ENCODE results near the gene ABRACL. TPM values are rescaled to one million over a fixed set of nuclear protein-coding genes. Genes with fewer than 3 reads are reported as not detected.

ABRACL gene
- total and polyA plus RNA-seq, 2 experiments from 2014 or later, result 134 to 516 TPM

DNA sequence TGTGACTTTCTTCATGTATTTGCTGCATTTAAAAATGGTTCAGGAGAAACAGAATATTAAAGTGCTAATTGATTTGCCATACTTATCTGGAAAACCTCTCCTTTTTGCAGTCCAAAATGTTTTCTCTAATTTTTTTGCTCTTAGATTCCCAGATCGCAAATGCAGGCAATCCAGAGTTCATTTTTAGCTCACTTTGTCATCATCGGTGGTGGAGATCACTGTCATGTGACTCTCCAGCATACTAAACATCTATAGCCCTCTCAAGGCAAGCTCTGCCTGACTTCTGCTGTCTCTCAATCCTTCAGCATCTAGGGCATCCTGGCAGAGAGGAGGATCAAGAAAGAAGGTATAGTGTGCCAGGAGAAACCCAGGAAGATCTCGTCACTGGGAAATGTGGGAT is 24.8 kb downstream of the ABRACL start:
- Mint-ChIP-seq H3K4me3 (no peak overlapping the region), H3K4me1 (no peaks in the 10 kb centered on the region), H3K27ac (no peak overlapping the region), H3K9me3 (no peaks in the 10 kb centered on the region), H3K36me3 (ENCODE audit: low read depth) (no peaks in the 10 kb centered on the region), H3K27me3 (ENCODE audit: insufficient read depth, low read depth, poor library complexity) (no peaks in the 10 kb centered on the region)
- no peak for DNase-seq (ENCODE audit: low spot score)
- Histone ChIP-seq H4K20me1 (replicated peaks; ENCODE audit: insufficient read depth) (no peaks in the 10 kb centered on the region), H3K4me3 (no peak overlapping the region), H3K27ac (ENCODE audit: low read depth) (no peak overlapping the region), H3F3A (replicated peaks; ENCODE audit: low read depth) (no peaks in the 10 kb centered on the region), H3K4me1 (ENCODE audit: insufficient read depth) (no peaks in the 10 kb centered on the region), H3K4me2 (no peak overlapping the region), H2AFZ (no peak overlapping the region), H3K27me3 (ENCODE audit: insufficient read depth) (no peaks in the 10 kb centered on the region), H3K36me3 (ENCODE audit: insufficient read depth) (no peaks in the 10 kb centered on the region), H3K9me2 (ENCODE audit: insufficient read depth) (no peaks in the 10 kb centered on the region), H3K79me2 (replicated peaks; ENCODE audit: insufficient read depth) (no peaks in the 10 kb centered on the region)
- no peak for ATAC-seq
- TF ChIP-seq ZNF114 (CRISPR knock-in tag; IDR thresholded peaks at IDR 0.05) (no peak), POLR2AphosphoS5 (IDR thresholded peaks at IDR 0.05; ENCODE audit: low read depth) (no peak)

DNA sequence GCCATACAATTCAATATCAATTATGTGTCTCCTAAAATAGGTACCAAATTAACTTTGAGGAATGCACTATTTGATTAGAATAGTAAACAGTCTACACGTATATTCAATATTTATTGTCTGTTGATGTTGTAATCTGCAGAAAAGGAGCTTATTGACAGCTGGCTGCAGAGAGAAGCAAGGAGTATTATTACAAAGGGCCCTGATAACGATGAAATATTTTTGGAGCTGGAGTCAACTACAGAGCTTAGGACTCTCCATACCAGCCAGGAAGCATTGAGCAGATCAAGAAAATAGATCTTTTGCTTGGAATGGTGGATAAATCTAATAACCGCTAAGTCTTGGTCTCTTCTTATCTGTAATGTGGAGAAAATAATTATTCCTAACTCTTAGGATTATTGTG is 25.5 kb downstream of the ABRACL start:
- Histone ChIP-seq H3K27me3 (ENCODE audit: insufficient read depth) (no peaks in the 10 kb centered on the region), H2AFZ (no peak overlapping the region), H3K4me2 (no peak overlapping the region), H3K4me3 (no peak overlapping the region), H3K79me2 (replicated peaks; ENCODE audit: insufficient read depth) (no peaks in the 10 kb centered on the region), H3F3A (replicated peaks; ENCODE audit: low read depth) (no peaks in the 10 kb centered on the region), H3K36me3 (ENCODE audit: insufficient read depth) (no peaks in the 10 kb centered on the region), H3K9me2 (ENCODE audit: insufficient read depth) (no peaks in the 10 kb centered on the region), H3K27ac (ENCODE audit: low read depth) (no peak overlapping the region), H4K20me1 (replicated peaks; ENCODE audit: insufficient read depth) (no peaks in the 10 kb centered on the region), H3K4me1 (ENCODE audit: insufficient read depth) (no peaks in the 10 kb centered on the region)
- no peak for ATAC-seq
- DNase-seq (ENCODE audit: low spot score), result no peak
- Mint-ChIP-seq H3K27ac (no peak overlapping the region), H3K36me3 (ENCODE audit: low read depth) (no peaks in the 10 kb centered on the region), H3K4me3 (no peak overlapping the region), H3K4me1 (no peaks in the 10 kb centered on the region), H3K9me3 (no peaks in the 10 kb centered on the region), H3K27me3 (ENCODE audit: insufficient read depth, low read depth, poor library complexity) (no peaks in the 10 kb centered on the region)
- TF ChIP-seq NANOG (IDR thresholded peaks at IDR 0.05; ENCODE audit: borderline replicate concordance) (no peak), ZNF331 (CRISPR knock-in tag; IDR thresholded peaks at IDR 0.05; ENCODE audit: low read depth) (no peak), CREB1 (CRISPR knock-in tag; IDR thresholded peaks at IDR 0.05; ENCODE audit: low read depth) (no peak), JUNB (IDR thresholded peaks at IDR 0.05; ENCODE audit: unreplicated experiment) (no peak), STAT1 (IDR thresholded peaks at IDR 0.05; ENCODE audit: unreplicated experiment) (no peak)

GRCh38 chr6:139055709-139056108 is 27.2 kb downstream of the ABRACL start:
- DNase-seq (ENCODE audit: low spot score) (no peak), ATAC-seq (no peak)
- Histone ChIP-seq H3K9me2 (ENCODE audit: insufficient read depth) (no peaks in the 10 kb centered on the region), H3F3A (replicated peaks; ENCODE audit: low read depth) (no peaks in the 10 kb centered on the region), H3K27me3 (ENCODE audit: insufficient read depth) (no peaks in the 10 kb centered on the region), H3K4me1 (ENCODE audit: insufficient read depth) (no peaks in the 10 kb centered on the region), H4K20me1 (replicated peaks; ENCODE audit: insufficient read depth) (no peaks in the 10 kb centered on the region), H3K36me3 (ENCODE audit: insufficient read depth) (no peaks in the 10 kb centered on the region), H2AFZ (no peak overlapping the region), H3K27ac (ENCODE audit: low read depth) (no peak overlapping the region), H3K4me3 (no peak overlapping the region), H3K79me2 (replicated peaks; ENCODE audit: insufficient read depth) (no peaks in the 10 kb centered on the region), H3K4me2 (no peak overlapping the region)
- no peaks in the 10 kb centered on the region for H3K4me1 Mint-ChIP-seq
- no peaks in the 10 kb centered on the region for H3K9me3 Mint-ChIP-seq
- H3K27ac Mint-ChIP-seq, result no peak overlapping the region
- no peaks in the 10 kb centered on the region for H3K27me3 Mint-ChIP-seq (ENCODE audit: insufficient read depth, low read depth, poor library complexity)
- H3K36me3 Mint-ChIP-seq (ENCODE audit: low read depth), result no peaks in the 10 kb centered on the region
- no peak overlapping the region for H3K4me3 Mint-ChIP-seq
- TF ChIP-seq EZH2 (IDR thresholded peaks at IDR 0.05; ENCODE audit: low read depth, unreplicated experiment) (no peak), ZNF462 (CRISPR knock-in tag; IDR thresholded peaks at IDR 0.05) (no peak), JUNB (IDR thresholded peaks at IDR 0.05; ENCODE audit: unreplicated experiment) (no peak)

Data from GM23338 (cell line).